ENCODE measurements around the gene SIRT3.
A peak's percentile ranks its signal among the peaks of the same experiment; 100 is the strongest.

SIRT3 gene

DNA sequence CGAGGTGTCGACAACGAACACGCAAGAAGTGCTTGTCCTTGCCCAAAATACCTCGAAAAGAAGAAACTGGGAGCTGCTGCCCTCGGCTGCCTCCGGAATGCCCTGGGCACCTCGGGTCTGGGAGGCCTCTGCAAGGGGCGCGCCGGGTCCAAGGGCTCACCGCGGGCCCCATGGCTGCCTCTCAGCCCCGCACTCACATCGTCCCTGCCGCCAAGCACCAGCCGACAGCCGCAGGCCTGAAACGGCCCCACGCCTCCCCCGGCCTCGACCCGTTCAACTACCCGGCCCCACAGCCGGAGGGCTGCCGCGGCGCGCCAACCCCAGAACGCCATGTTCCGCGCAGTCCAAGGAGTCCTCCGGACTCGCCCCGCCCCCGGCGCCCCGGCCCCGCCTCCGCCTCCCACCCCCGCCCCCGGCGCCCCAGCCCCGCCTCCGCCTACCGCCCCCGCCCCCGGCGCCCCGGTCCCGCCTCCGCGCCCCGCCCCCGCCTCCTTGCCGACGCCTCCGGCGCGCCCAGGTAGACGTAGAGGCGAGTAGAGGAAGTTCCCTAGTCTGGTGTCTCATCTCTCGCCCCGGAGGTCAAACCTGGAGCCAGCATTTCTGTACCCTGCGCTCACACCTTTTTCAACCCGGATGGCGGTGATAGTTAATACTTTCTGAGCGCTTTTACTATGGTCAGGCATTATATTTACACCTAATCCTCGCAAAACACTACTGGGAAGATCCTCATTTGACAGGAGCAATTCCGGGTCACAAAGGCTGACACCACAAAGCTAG lies at the start of gene SIRT3:
SIRT3 (minus strand) TSS at position 346 of the 777 bp plus-strand sequence; CDS start at position 332, 14 bp downstream.
- peak; percentile 87 for DNase-seq

DNA sequence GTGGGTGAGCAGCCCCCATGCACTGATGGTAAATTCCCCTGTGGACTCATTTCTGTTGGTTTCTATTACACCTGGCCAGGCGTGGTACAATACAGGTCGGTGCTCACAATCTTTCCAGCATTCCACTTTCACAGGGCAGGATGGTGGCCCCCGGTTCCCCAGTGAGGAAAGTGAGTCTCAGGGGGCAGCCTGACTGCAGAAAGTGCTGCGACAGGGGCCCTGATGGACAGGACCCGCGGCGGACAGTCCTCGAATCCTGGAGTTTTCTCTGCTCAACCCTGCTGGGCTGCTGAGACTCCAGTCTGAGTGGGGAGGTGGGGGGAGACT lies 49.7 kb upstream of the SIRT3 start:
- DNase-seq, result no peak

DNA sequence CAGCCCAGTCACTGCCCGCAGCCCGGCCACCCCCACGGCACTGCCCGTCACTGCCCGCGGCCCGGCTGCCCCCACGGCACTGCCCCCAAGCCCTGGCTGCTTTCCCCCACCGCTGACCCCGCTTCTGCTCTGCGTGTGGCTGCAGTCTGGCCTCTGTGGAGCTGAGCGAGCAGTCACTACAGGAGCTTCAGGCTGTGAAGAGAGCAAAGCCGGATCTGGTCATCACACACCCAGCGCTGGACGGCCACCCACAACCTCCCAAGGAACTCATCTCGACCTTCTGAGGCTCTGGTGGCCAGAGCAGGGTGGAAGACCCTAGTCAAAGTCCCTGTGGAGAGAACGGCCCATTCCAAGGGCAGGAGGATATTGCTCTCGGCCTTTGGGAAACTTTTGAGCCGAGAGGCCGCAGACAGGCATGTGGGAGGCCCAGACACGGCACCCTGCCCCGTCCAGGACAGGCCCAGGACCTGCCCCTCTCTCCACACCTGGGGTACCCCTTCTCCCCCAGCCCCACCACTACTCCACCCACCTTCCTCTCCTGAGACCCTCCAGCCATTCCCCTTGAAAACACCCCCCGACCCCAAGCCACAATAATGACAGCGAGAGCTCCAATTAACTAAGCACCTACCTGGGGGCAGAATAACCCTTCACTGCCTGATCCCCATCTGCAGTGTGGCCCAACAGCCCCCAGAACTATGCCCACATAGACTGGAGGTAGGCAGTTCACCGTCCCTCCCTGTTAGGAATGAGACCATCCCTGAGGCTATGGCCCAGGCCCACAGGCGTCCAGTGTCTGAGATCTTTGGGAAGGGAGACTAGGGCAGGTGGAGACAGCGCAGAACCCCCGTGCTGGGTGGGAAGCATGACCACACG lies 49.1 kb upstream of the SIRT3 start:
- DNase-seq, result peak; percentile 55

DNA sequence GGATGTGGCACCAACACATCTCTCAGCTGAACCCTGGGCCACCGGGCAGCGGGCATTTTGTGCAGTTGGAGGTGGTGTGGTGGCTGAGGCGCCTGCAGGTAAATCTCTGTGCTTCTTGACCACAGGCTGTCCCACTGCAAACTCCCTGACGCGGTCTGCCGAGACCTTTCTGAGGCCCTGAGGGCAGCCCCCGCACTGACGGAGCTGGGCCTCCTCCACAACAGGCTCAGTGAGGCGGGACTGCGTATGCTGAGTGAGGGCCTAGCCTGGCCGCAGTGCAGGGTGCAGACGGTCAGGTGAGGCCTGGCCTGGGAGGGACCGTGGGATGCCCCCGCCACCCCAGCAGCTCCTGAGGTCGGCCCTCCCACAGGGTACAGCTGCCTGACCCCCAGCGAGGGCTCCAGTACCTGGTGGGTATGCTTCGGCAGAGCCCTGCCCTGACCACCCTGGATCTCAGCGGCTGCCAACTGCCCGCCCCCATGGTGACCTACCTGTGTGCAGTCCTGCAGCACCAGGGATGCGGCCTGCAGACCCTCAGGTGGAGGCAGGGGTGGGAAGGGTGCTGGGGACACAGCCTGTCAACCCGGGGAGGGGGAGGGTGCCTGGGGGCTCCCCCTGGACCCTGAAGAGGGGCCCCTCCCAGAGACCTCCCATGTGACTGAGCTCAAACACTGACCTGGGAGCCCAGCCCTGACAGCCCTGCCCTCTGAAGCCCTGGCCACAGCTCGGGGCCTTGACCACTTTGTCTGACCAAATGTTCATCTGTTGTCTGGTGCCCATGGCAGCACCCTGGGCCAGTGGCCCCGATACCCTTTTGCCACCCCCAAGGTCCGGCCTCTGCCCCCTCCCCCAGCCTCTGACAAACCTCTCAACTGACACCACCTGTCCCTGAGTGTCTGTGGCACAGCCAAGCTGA lies 48.2 kb upstream of the SIRT3 start:
- DNase-seq, result peak; percentile 59

DNA sequence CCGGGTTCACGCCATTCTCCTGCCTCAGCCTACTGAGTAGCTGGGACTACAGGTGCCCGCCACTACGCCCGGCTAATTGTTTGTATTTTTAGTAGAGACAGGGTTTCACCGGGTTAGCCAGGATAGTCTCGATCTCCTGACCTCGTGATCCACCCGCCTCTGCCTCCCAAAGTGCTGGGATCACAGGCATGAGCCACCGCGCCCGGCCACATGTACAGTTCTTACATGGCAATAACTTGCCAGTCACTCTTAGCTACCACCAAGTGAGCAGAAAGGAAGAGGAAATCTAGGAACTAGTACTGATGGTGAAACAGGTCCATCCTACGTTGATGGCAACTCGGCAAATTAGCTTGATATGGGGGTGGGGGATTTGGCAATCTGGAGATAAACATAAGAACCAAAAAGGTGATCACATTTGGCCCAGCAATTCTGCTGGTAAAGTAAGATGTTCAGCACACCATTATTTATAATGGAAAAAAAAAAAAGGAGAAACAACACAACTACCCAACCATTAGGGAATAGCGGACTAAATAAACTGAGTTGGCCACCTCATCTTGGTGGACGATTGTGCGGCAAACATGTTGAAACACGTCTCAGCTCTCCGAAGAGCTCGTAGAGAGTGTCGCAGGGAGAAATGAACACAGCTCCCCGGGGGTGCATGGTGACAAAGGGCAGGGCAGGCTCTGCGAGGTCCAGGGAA lies 47.4 kb upstream of the SIRT3 start:
- DNase-seq, result peak; percentile 61

DNA sequence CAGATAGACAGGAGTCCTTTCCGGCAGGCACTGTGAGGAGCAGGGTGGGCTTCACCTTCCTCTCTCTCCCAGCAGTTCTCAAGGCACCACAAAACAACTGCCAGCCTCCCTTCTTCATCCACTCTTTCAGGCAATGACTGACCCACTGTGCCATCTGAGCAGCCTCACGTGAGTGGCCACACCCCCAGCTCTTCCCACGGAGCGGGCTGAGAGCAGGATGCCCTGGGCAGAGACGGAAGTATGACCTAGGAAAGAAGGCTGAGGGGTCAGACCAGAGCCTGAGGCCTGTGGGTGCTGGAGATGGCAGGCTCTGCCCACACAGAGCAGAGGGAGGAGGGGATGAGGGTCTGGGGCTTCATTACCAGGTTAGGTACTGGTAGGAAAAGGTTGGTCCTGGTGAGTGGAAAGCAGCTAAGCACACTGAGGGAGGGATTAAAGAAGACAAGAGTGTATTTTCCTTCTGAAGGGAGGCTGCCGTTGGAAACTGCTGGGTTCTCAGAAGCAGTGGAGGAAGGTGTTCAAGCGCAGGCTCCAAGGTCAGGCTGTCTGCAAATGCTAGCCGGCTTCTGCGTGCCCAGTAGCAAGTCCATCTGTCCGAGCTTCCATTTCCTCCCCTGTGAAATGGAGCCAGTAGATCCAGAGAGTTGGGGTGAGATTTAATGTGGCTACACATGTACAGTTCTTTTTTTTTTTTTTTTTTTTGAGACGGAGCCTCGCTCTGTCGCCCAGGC lies 46.7 kb upstream of the SIRT3 start:
- peak; percentile 61 for DNase-seq

DNA sequence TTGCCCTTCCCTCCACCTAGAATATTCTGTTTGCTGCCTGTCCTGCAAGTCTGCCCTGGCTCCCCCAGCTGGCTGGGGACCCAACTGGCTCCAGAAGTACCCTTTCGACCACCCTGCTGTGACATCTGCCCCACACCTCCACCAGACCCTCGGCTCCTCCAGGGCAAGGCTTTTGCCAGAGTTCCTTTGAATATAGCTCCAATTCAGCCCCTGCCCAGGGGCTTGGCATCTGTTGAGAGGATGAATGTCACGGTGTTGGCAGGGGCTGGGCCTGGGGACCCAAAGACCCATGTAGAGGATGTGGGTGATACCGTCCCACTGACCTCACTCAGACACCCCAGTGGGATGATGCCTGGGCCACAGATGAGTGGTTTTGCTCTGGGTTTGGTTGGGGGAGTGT lies 46.0 kb upstream of the SIRT3 start:
- DNase-seq, result peak; percentile 61

DNA sequence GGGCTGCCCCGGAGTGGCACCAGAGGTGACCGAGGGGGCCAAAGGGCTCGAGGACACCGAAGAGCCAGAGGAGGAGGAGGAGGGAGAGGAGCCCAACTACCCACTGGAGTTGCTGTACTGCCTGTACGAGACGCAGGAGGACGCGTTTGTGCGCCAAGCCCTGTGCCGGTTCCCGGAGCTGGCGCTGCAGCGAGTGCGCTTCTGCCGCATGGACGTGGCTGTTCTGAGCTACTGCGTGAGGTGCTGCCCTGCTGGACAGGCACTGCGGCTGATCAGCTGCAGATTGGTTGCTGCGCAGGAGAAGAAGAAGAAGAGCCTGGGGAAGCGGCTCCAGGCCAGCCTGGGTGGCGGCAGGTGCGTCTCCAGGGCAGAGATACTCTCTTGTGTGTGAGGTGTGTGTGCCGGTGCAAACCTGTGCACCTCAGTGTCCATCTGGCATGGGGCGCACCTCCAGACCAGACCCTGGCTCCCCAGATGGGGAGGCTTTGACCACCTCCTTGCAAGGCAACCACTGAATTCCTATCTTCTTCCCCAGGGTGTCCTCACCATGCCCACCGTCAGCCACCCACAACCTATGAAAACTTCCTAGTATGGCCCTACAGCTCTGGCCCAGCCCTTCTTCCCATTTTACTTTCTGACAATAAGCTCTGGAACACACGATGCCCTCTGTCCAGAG lies 45.5 kb upstream of the SIRT3 start:
- DNase-seq, result no peak

DNA sequence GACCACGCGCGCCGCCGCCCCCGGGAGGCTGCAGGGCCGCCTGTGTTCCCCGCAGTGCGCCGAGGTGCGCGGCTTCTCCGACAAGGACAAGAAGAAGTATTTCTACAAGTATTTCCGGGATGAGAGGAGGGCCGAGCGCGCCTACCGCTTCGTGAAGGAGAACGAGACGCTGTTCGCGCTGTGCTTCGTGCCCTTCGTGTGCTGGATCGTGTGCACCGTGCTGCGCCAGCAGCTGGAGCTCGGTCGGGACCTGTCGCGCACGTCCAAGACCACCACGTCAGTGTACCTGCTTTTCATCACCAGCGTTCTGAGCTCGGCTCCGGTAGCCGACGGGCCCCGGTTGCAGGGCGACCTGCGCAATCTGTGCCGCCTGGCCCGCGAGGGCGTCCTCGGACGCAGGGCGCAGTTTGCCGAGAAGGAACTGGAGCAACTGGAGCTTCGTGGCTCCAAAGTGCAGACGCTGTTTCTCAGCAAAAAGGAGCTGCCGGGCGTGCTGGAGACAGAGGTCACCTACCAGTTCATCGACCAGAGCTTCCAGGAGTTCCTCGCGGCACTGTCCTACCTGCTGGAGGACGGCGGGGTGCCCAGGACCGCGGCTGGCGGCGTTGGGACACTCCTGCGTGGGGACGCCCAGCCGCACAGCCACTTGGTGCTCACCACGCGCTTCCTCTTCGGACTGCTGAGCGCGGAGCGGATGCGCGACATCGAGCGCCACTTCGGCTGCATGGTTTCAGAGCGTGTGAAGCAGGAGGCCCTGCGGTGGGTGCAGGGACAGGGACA lies 44.8 kb upstream of the SIRT3 start:
- peak; percentile 80 for DNase-seq

DNA sequence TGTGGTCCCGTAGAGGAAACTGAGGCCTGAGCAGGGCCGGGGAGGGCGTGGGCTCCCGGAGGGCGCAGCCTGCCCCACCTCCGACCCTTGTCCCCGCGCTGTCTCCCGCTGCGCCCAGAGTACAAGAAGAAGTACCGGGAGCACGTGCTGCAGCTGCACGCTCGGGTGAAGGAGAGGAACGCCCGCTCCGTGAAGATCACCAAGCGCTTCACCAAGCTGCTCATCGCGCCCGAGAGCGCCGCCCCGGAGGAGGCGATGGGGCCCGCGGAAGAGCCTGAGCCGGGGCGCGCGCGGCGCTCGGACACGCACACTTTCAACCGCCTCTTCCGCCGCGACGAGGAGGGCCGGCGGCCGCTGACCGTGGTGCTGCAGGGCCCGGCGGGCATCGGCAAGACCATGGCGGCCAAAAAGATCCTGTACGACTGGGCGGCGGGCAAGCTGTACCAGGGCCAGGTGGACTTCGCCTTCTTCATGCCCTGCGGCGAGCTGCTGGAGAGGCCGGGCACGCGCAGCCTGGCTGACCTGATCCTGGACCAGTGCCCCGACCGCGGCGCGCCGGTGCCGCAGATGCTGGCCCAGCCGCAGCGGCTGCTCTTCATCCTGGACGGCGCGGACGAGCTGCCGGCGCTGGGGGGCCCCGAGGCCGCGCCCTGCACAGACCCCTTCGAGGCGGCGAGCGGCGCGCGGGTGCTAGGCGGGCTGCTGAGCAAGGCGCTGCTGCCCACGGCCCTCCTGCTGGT lies 44.0 kb upstream of the SIRT3 start:
- DNase-seq, result peak; percentile 75

DNA sequence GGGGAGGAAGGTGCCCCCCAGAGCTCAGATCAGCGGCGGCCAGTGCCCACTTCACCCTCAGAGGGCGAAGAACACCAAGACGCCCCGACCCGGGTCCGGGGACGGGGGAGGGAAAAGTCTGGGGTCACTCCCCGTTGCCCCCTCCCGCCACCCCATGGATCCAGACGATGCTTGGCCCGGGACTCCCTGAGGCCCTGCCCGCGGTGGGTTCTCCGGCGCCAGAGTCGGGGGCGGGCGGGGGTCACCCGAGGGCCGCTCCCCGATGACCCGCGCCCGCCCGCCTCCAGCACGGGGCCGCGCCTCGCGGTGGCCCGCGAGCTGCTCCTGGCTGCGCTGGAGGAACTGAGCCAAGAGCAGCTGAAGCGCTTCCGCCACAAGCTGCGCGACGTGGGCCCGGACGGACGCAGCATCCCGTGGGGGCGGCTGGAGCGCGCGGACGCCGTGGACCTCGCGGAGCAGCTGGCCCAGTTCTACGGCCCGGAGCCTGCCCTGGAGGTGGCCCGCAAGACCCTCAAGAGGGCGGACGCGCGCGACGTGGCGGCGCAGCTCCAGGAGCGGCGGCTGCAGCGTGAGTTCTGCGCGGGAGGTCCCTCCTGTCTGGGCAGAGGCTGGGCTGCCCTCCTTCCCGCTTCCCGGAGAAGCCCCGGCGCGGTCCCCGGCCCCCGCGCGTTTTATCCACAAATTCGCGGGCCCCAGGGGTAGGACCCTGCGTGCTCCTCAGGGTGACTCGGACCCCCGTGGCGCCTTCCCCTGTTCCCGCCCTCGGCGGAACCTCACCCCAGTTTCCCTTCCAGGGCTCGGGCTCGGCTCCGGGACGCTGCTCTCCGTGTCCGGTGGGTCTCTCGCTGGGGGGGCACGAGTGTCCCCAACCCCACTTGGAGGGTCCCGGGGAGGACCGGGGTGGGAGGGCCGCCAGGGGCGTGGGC lies 43.2 kb upstream of the SIRT3 start:
- peak; percentile 64 for DNase-seq

DNA sequence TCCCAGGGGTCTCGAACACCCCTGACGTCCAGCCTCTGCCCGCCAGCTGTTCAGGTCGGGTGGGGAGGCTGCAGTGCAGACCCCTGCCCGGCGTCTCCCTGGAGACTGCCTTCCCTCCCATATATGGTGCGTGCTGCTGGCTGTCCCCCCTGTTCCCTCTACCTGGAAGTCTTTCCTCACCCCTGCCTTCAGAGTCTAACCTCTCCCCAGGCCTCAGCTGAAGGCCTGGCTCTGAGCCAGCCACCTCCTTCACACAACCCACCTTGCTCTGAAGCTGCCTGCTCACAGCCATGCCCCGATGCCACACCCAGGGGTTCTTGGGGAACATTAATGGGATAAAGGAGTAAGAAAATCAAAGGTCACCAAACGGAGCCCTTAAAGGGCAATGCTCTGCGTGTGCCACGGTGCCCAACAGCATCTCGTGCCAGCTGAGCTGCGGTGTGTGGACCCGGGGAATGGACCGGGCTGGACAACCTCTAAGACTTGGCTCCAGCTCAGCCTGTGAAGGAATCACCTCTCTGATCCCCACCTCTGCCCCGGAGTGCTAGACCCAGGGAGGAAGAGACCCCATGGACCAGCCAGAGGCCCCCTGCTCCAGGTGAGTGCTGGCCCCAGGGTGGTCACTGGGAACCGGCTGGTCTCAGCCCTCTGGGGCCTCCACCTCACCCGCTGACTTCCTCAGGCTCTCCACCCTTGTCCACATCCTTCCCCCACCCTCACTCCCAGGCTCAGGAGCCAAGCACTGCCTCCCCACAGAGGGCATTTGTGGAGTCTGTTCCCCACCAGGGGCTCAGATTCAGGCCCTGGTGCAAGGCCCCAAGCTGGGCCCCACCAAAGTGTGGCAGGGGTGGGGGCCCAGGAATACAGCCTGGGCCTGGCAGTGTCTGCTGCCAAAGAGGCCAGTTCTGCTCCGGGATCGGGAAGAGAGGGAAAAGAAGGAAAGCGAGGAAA lies 42.1 kb upstream of the SIRT3 start, which contains the start of gene NLRP6:
NLRP6 (plus strand) TSS at position 407 of the 951 bp plus-strand sequence; CDS start at position 570, 163 bp downstream.
- DNase-seq, result peak; percentile 63

DNA sequence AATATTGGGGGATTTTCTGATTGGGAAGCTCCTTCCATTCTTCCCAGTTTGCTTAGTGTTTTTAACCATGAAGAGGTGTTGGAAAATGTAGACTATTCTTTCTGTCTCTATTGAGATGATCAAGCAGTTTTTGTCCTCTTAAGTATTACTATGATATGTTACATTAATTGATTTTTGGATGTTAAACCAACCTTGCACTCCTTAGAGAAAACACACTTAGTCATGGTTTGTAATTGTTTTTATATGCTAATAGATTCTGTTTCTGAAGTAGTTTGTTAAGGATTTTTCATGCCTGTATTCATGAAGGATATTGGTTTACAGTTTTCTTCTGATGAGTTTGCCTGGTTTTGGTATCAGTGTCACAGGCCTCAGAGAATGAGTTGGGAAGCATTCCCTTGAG lies 40.1 kb upstream of the SIRT3 start:
- DNase-seq, result no peak

DNA sequence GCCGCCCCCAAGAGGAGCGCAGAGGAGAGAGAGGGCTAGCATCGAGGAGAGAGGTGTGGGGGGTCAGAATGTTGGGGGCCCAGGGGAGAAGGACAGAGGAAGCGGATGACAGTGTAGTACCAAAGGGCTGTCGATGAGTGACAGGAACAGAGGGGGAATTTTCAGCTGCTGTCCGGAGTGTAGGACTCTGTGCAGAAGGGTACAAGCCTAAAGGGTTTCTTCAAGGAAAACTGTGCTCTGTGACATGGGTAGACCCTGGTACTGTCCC lies 36.7 kb upstream of the SIRT3 start:
- no peak for DNase-seq

DNA sequence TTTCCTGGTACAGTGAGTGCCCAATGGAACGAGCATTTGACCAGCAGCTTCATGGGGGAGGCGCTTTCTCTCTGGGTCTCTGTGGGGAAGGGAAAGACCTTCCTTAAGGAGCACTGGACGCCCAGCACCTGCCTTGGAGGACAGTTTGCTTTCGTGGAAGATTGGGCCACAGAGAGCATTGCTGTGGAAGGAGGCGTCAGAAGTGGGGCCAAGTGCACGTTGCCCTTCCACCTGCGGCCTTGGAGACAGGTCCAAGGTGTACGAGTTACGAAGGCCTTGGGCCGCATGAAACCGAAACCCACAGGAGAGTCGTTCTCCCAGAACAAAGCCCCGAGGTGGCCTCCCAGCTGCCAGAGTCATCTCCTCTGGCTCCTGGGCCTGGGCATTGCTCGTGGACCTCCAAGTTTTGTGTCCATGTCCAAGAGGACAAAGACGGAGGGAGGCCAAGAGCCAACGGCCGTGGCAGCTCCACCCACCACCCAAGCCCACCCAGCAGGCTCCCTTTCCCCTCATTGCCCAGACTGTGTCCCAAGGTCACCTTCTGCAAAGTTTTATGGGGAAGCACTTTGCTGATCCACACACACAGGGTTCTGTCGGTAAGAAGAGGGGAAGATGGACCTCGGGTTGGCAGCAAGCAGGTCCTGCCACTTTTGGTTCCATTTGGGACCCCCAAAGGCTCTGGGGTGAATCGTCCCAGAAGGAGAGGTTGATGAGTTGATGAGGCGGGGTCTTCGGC lies 36.2 kb upstream of the SIRT3 start:
- DNase-seq, result peak; percentile 38

DNA sequence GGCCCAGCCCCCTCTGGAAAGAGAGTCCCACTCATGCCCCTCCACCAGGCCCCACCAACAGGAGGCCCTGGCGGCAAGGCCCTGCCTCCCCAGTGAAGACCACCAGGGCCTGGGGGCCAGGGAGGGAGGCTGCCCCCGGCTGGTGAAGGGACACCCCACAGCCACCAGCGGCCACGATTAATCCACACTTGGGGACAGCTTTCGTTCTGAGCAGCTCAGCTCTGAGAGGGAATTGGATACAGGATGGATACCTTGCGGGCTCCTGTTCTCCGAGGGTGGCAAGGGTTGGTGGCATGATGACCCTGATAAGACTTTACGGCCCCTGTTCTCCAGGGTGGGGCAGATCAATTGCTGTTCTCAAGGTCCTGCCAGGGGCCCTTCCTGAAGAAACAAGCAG lies 35.2 kb upstream of the SIRT3 start:
- DNase-seq, result no peak
